NCI-H128 (cell line): ENCODE results near the gene MYO3B.

Experiments used
- DNase-seq: peaks from one replicate; lab custom pipeline; 2025; ENCODE audit not compliant: unreplicated experiment; lab: John Stamatoyannopoulos, UW

Gene MYO3B

DNA sequence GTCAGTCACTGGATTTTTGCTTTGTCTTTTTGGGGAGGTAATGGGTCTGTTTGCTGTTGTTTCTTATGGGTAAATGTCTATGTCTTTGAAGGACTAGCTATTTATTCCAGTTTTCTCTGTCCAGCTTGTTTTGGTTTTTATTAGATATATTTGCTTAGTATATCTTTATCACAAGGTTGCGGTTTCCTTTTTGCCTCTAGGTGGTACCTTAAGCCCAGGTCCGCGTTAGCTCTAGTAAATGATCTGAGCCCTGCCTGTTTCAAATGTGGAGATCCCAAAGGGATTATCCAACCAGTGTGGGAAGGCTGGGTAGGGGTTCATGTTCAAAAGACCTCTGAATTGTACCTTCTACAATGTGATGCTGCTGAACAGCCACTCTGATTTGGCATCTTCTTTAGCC is 114.5 kb downstream of the MYO3B start:
- DNase-seq, result no peak

DNA sequence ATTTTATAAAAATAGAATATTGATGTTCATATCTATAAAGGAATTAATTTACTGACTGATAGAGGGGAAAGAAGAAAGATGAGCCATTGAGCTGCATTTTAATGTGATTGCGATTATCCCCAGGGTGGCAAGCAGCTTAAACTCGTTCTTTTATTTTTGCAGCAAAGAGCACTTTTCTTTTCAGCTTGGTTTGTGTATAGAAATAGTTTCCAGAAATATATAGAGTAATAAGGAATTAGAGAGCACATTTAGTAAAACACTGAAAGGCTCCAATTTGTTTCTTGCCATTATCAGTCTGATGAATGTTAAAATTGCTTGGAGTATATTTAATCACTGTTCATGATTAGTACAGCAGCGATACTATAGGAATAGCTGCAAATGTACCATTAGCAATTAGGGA is 119.5 kb downstream of the MYO3B start:
- DNase-seq, result no peak

DNA sequence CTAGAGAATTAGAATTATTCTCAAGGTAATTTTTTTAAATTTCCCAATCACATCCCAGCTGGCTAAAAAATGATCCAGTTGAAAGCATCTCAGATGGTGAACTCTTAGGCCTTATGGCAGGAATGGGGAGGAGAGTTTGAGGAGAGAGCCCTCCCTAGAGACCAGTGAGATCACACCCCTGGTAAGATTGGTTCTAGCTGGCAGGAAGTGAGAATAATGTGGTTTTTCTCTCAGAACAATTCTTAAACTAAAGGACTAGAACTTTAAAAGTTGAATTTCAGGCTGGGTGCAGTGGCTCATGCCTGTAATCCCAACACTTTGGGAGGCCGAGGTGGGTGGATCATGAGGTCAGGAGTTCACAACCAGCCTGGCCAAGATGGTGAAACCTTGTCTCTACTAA is 120.2 kb downstream of the MYO3B start:
- DNase-seq, result no peak

DNA sequence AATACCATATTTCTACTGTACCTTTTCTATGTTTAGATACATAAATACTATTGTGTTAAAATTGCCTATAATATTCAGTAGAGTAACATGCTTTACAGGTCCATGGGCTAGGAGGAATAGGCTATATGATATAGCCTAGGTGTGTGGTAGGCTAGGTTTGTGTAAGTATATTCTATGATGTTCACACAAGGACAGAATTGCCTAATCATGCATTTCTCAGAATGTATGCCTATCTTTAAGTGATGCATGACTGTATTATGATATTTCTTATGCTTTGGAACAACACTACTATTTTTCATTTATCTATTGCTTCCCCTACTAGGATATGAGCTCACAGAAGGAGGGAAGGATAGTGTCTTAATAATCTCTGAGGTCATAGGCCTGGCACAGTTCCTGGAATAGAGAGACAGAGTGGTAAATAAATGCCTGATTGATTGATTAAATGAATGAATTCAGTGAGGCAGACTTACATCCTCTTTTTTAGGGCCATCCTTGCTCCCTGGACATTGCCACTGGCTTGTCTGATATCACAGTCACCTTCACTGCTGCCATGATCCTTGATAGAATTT is 121.0 kb downstream of the MYO3B start:
- no peak for DNase-seq

DNA sequence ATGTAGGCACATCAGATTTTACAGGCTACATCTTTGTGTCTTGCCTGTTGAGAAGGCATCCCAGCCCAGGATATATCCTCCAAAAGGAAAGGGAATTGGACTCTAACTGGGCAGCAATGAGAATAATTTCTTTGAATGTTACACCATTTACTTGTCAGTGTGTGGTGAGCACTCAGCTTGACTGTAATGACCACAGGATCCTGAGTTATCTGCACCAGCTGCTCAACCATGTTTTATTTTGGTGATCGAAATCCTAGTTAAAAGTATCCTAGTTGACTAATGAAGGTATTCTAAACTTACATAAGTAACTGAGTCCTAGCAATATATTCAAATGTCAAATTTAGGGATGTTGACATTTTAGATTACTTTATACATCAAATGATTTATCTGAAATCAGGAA is 123.0 kb downstream of the MYO3B start:
- no peak for DNase-seq

DNA sequence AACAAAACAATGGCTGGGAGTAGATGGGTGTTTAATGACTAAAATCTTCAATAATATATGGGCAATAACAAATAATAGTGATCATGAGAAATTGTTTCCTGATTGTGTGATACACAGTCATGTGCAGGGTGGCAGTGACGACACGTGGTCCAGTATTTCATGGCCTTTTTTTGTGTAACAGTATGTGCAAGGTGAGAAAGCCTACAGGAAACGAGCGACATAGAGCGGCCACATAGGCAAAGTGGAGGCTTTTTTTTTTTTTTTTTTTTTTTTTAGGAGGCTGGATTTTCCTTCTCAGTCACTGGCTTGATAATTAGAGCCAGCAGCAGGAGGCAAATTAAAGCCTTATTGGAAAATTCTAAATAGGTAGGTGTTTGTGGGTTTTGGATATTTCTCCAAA is 123.7 kb downstream of the MYO3B start:
- no peak for DNase-seq

DNA sequence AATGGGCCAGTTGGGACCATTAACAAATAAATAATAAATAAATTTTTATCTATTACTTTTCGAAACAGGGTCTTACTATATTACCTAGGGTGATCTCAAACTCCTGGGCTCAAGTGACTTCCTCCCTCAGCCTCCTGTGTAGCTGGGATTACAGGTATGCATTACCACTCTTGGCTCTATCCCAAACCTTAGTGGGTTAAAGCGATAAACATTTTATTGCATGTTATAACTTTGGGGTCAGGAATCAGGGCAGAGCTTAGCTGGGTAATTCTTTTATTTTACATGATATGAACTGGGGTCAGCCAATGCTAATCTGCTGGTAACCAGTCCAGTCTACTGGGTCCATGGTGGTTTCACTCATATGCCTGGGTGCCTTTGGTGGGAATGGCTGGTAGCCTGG is 127.8 kb downstream of the MYO3B start:
- DNase-seq, result no peak

DNA sequence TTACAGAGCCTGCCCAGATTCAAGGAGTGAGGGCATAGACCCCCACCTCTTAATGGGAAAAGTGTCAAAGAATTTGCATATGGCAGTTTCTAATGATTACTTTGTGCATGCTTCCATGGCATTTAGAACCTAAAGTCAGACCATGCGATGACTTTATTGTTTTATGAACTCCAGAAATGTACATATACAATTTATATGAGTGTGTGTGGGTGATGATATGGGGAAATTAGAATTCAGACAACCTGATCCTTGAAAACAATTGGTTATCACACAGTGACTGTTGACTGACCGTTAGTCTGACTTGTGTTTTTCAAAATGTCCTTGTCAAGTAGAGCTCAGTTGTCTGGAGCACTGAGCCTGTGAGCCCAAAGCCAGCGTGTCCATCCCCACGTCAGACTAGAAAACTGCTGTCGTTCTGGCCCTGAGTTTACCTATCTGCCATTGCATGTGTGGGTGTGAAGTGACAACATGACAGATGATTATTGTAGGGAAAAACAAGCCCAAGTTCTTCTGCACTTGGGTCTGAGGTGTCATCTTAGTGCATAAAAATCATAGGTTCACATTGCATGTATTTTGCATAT is 128.4 kb downstream of the MYO3B start:
- DNase-seq, result no peak

DNA sequence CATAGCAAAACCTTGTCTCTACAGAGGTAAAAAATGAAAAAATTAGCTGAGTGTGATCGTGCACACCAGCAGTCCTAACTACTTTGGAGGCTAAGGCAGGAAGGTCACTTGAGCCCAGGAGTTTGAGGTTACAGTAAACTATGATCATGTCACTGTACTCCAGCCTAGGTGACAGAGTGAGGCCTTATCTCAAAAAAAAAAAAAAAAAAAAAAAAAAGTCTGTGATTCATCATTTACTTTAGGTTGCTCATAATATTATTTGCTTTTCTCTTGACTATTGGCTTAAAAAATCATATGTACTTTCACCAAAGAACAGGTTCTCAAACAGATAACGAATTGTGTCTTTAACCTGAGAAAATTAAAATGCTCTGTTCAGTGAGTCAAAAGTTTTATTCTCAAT is 129.1 kb downstream of the MYO3B start:
- DNase-seq, result no peak

DNA sequence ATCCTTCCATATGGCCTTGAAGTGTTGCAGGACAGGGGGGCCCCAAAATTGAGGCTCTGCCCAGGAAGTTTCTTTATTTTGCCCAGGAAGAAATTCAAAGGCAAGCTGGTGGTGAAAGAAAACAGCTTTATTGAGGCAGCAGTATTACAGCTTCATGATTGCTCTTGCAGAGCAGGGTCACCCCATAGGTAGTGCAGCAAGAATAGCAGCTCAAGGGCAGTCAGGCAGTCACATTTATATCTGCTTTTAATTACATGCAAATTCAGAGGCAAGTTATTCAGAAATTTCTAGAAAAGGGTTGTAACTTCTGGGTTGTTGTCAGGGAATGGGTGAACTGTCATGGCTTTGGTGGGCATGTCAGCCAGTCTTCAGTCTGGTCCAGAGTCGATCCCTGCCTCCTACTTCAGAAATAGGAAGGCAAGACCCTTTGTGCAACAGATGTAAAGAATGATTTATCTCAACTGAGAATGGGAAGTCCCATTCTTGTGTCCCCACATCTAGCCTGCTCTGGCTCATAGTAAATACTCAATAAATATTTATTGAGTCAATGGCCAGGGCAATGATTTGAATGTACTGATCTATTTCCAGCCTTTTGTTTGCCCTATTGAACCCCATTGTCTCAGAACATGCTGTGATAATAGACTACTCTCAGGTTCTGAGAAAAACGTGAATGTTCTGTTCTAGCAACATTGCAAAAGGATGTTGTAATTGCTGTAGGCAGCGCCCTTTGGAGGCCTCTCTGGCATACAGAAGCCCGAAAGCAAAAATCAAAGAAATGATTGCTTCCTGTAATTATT is 129.8 kb downstream of the MYO3B start:
- DNase-seq, result no peak

DNA sequence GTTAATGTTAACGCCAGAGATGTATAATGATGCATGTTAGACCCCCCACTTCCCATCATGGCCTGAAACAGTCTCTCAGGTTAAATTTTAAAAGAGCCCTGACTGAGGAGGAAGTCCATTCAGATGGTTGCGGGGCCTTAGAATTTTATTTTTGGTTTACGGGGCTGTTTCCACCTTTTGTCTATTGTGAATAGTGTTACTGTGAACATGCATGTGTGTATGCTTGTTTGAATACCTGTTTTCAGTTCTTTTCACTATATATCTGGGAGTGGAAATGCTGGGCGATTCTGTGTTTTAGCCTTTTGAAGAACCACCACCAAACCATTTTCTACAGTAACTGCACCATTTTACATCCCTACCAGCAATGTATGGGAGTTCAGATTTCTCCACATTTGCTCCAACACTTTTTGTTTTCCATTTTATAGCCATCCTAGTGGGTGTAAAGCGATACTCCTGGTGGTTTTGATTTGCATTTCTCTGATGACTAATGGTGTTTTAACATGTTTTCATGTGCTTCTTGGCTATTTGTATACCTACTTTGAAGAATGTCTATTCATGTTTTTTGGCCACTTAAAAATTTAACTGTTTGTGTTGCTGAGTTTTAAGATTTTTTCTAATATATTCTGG is 133.0 kb downstream of the MYO3B start:
- no peak for DNase-seq

DNA sequence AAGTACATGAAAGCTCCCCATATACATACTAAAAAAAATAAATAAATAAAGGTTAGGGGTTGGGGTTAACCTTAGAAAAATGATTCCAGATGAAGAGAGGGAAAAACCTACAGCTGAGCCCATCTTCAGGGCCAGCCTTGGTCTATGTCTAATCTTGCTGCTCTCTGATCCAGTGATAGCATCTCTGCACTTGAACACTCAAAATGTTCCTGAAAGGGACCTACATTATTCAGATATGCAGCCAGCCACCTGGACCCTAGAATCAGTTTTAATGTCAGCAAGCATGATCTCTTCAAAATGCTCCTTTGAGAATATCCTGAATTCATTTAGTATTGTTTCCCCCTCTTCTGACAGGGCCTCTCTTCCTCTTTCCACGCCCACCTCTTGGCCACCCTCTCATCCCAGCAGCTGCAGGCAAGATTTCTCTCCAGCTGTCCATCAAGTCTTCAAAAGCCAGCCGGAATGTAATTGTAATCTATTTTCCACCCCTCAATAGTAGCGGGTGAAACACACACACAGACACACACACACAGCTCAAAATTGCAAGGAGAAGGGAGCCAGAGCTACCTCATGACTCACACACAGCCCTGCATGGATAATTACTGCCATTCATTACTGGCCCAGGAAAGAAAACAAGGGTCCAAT is 135.5 kb downstream of the MYO3B start:
- peak; percentile 27 for DNase-seq

DNA sequence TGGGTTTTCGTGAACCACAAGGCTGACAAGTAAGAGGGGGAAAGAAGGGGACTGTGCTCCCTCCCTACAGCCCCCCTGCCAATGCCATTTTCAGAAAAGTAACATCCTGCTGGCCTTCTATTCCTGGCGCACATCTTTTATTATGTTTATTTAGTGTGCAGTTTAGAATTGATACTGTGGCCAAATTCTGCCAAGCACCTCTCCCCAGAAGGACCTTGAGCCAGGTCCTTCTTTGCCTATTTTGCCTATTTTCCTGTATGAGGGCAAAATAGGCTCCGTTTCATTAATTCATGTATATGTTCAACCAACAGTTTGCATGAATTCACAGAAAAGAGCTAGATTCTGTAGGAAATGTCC is 136.0 kb downstream of the MYO3B start:
- DNase-seq, result no peak

DNA sequence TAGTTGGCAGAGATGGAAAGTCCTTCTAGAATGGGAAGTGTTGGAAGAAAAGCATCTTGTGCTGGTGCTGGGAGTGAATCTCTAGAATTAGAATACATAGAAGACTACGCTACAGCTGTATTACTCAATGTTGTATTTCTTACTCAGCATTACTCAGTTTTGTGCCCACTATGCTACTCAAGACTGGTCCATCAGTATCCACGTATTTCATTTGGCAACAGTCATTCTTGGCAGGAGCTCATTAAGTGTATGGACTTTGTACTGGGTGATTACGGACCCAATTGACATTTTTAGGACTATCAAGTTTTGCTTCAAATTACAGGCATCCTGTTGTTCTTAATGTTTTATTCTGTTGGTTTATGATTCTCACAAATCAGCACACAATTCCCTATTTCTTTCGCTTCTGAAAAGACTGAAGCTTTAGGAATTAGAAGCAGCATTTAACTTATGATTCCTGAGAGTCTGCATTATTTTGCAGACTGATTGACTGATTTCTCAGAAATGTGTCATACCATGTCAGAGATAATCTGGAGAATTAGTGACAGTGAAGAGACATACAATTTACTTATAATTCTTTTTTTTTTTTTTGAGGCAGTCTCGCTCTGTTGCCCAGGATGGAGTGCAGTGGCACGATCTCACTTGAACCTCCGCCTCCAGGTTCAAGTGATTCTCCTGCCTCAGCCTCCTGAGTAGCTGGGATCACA is 136.9 kb downstream of the MYO3B start:
- no peak for DNase-seq

DNA sequence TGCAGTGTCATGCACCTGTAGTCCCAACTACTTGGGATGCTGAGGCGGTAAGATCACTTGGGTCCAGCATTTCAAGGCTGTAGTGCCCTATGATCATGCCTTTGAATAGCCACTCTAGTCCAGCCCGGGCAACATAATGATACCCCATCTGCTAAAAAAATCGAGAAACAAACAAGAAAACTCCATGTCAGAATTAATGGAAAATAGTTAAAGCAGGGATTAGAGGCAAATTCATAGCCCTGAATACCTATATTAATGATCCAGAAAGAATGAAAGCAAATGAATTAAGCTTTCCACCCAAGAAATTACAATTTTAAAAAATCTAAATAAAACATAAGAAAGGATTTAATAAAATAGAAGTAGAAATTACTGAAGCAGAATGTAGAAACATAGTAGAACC is 143.0 kb downstream of the MYO3B start:
- DNase-seq, result no peak

DNA sequence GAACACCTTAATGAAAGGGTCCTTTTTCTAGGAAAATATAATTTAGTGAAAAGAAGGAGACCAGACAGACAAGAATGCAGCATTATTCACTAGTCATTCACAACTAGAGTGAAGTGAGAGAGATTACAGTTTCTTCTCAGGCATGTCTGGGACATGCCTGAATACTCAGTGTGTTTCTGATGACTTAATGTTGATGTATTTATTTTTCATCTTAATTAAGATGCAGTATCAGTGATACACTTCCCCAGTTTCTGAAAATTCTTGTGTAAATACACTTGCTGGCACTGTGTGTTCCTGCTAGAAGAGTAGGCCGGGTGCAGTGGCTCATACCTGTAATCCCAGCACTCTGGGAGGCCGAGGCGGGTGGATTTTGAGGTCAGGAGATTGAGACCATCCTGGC is 143.6 kb downstream of the MYO3B start:
- no peak for DNase-seq

DNA sequence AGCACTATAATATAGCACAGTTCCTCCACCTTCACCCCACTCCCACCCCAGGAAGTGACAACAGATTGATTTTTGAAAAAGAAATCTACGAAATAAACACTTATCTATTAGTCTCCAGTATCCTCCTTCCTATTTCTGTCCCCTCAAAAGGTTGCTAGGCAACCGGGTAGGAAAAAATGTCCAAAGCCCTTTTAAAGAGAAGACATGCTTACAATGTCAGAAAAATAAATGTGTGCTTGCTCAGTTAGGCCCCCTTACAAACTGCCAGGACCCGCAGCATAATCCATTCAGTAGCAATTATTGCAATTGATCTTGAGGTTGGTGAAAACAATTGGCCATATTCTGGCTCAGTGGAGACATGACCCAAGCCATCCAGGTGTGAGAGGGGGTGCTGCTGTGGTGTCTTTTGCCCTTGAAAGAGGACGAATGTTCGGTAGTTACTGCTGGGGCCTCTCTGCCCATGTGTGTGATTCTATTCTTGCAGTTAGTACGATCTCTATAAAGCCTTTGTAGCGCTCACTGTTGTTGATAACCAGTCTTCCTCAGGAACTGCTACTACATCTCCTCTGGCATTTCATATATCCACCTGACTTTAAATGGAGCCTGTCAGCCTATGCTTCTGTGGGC is 144.3 kb downstream of the MYO3B start:
- no peak for DNase-seq

DNA sequence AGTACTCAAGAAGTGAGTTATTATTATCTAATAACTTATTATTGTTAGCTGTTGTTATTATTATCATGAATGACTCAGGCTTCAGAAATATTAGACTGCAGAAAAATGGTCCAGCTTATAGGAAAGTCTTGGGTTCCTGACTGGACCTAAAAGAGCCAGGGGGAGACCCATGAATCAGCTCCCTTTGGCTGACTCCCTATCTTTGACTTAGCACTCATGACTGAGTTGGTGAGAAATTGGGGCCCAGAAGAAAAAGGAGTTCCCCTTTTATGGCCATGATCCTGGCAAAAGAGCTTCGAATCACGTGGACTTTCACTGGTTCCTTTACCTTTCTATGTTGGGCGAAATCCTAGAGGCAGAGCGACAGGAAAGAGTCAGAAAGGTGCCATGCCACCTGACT is 145.8 kb downstream of the MYO3B start:
- DNase-seq, result no peak

DNA sequence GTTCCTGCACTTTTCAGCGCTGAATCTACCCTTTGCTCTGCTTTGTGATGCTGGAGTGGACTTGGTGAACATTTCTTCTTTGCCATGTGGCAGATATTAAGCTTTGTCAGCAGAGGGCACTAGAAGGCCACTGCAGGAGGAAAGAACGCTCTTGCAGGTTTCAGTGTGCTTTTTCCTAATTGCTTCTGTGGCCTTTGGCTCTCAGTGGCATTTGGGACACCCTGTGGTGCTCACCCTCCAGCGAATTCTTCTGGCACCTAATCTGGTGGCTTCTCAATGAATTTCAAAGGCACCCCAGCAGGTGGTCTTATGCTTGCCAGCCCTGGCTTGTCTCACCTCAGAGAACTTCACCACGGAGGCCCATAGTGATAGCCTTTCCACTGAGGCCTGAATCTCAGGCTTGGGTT is 146.7 kb downstream of the MYO3B start:
- no peak for DNase-seq

DNA sequence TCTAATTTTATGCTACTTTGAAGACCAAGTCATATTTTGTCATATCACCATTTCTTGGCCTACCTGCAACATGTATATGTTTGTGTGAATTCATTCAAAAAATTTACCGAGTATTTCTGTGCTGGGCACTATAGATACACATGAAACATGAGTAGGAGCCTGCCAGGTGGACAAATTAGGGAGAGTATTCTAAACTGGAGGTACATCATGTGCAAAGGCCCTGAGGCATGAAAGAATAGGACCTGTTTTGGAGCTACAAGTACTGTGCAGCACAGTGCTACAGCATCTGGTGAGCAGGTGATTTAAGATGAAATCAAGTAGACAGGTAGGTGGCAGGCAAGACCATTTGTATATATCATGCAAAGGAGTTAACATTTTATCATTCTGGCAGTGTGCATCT is 152.9 kb downstream of the MYO3B start:
- no peak for DNase-seq
